Bronchial epithelial cell (primary cell): Measurements from ENCODE around the gene RBM33. TPM values are rescaled to one million over a fixed set of nuclear protein-coding genes. Genes with fewer than 3 reads are reported as not detected.

Source experiments
- DNase-seq: peaks from one replicate; pipeline ENCODE4 v3.0.0-alpha.2; 2010; ENCODE audit warnings: low read depth
- FAIRE-seq: peaks from 2 replicates; lab custom pipeline; 2011; peaks lifted over from hg19 to GRCh38; lab: Jason Lieb, UNC
- H3K27me3 ChIP-seq: 2 replicates; pipeline ENCODE4 v1.5.1; 2011; ENCODE audit warnings: low read length; ENCODE audit not compliant: control insufficient read depth, insufficient read depth
- H3K36me3 ChIP-seq: 2 replicates; pipeline ENCODE4 v1.5.1; 2011; ENCODE audit warnings: low read length; ENCODE audit not compliant: control insufficient read depth, insufficient read depth
- H3K4me3 ChIP-seq: 2 replicates; pipeline ENCODE4 v1.5.1; 2011; ENCODE audit warnings: mild to moderate bottlenecking, low read depth, low read length, control low read depth
- total RNA-seq: library from RNA; depleted of rRNA; stranded (reverse); fragments of >200 nt; gene quantifications from 2 replicates; pipeline ENCODE4 v1.2.1, GENCODE V29; 2014
- TF ChIP-seq, protein P1 (sequence below): IDR thresholded peaks from 2 replicates; pipeline ENCODE4 v1.5.1; 2011; ENCODE audit warnings: mild to moderate bottlenecking, moderate library complexity, low read length, control low read depth, inconsistent platforms; ENCODE audit not compliant: insufficient read depth, severe bottlenecking

RBM33 gene
- total RNA-seq, 1 donor from 2014 or later: 17.1 TPM

DNA sequence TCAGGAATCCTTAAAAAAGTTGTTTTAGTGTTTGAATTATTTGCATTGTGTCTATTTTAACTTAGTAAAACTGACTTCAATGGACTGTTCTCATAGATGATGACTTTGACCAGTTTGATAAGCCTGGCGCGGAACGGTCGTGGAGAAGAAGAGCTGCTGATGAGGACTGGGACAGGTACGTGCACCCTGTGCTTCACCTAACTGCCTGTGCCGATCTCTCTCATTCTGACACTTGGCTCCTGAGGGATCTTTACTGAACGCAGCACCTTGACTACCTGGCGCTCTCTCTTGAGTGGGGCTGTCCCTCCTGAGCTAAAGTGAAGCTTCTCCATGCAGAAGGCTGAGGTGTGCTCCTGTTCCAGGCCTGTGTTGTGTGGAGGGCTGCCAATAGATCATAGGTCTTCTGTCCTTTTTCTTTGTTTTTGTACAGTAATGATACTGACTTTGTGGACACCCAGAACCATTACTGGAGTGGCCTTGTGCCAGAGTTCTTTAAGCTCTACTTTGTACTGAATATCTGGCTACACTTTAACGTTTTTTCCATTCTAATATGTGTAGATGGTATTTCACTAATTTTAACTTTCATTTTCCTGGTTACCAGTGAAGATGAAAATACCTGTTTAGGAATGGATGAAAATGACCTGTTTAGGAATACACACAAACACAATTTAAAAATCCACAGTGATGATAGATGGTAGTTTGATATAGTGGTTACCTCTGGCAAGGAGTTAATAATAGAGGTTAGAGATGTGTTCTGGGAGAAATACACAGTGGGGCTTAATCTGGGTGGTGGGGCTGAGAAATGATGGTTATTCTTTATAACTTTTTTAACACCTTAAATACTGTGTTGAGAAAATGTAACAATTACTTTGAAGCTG is 20.9 kb downstream of the RBM33 start:
- H3K4me3 ChIP-seq: no peak overlapping the region
- DNase-seq (no peak), FAIRE-seq (no peak)
- H3K36me3 ChIP-seq: no peaks in the 10 kb centered on the region
- TF ChIP-seq, protein P1, sequence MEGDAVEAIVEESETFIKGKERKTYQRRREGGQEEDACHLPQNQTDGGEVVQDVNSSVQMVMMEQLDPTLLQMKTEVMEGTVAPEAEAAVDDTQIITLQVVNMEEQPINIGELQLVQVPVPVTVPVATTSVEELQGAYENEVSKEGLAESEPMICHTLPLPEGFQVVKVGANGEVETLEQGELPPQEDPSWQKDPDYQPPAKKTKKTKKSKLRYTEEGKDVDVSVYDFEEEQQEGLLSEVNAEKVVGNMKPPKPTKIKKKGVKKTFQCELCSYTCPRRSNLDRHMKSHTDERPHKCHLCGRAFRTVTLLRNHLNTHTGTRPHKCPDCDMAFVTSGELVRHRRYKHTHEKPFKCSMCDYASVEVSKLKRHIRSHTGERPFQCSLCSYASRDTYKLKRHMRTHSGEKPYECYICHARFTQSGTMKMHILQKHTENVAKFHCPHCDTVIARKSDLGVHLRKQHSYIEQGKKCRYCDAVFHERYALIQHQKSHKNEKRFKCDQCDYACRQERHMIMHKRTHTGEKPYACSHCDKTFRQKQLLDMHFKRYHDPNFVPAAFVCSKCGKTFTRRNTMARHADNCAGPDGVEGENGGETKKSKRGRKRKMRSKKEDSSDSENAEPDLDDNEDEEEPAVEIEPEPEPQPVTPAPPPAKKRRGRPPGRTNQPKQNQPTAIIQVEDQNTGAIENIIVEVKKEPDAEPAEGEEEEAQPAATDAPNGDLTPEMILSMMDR: no peak
- H3K27me3 ChIP-seq: no peaks in the 10 kb centered on the region

- no peaks in the 10 kb centered on the region for H3K36me3 ChIP-seq
- TF ChIP-seq, protein P1: no peak
- H3K27me3 ChIP-seq: no peaks in the 10 kb centered on the region
- no peak for FAIRE-seq
- H3K4me3 ChIP-seq: no peak overlapping the region
- DNase-seq: peak; percentile 88
Measured at GRCh38 chr7:155665957-155666287, 21.5 kb downstream of the RBM33 start.

DNA sequence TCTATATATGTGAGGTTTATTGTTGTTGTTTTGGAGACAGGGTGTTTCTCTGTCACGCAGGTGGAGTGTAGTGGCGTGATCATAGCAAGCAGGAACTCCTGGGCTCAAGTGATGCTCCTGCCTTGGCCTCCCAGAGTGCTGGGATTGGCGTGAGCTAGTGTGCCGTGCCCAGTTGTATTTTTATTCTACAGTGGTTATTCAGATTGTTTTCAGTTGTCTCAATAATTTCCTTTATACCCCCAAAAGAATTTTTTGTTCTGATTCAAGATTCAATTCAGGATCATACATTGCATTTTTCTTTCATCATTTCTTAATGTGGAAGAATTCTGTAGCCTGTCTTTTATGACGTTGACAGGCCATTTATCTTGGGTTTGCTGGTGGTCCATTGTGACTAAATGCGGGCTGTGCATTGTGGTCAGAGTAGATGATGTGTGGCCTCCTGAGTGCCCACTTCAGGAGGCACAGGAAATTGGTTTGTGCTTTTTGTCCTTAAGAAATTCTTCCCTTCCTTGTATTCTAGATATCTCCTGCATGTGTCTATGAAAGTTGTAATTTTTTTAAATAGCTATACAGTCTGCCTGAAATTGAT is 22.9 kb downstream of the RBM33 start:
- TF ChIP-seq, protein P1: no peak
- Histone ChIP-seq H3K4me3 (no peak overlapping the region), H3K36me3 (no peaks in the 10 kb centered on the region), H3K27me3 (no peaks in the 10 kb centered on the region)
- FAIRE-seq: no peak
- DNase-seq: no peak

- Histone ChIP-seq H3K4me3 (no peak overlapping the region), H3K27me3 (no peaks in the 10 kb centered on the region), H3K36me3 (no peaks in the 10 kb centered on the region)
- FAIRE-seq (no peak), DNase-seq (no peak)
- TF ChIP-seq, protein P1: no peak
Measured at GRCh38 chr7:155669717-155670505, 25.4 kb downstream of the RBM33 start.

GRCh38 chr7:155670521-155670920 is 26.1 kb downstream of the RBM33 start:
- TF ChIP-seq, protein P1: no peak
- H3K36me3 ChIP-seq: no peaks in the 10 kb centered on the region
- no peak overlapping the region for H3K4me3 ChIP-seq
- DNase-seq: no peak
- H3K27me3 ChIP-seq: no peaks in the 10 kb centered on the region
- FAIRE-seq: no peak
